CD4-positive, alpha-beta T cell treated with Interleukin-1 beta for 1 hour (primary cell): ENCODE measurements around the gene ANGPTL2.
A peak's percentile ranks its signal among the peaks of the same experiment; 100 is the strongest.

Source experiments
- DNase-seq, 2 donors: peaks; one replicate each; pipeline ENCODE4 v3.0.0-alpha.2; 2020 to 2022

The ANGPTL2 gene

DNA sequence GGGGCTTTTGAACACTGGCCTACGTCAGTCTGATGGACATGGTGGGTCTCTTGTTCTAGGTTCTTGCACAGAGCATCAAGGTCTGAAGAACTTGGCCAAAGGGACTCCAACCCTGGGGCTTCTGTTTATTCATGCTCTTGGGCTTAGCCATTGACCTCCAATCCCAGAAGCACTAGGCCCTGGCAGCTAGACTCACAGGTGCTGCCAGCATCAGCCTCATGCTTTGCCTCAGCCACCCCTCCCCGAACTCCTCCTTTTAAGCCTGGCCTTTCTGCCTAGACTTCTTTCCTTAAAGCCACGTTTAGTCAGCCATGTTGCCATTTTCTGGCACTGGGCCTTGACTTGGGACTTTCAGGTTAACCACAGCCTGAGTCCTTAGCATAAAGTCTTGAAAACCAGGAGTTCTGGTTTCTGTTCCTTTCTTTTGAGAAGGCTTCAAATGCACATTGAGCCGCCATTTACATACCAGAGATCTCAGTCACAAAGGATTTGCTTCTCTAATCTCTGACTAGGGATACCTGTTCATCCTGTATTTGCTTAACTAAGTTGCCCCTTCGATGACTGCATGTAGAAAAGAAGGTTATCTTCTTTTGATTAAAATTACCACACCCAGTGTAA, 54.7 kb downstream of the ANGPTL2 start:
- no peak for DNase-seq

DNA sequence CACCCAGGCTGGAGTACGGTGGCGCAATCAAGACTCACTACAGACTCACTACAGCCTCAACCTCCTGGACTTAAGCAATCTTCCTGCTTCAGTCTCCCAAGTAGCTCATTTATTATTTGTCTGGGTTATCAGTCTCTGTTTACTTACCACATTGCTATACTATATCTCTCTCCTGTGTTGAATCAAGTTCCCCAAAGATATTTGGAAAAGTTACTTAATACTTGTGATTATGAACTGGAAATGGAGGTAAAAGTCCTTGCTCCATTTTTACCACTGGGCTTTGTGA, 55.6 kb downstream of the ANGPTL2 start:
- DNase-seq = no peak

DNA sequence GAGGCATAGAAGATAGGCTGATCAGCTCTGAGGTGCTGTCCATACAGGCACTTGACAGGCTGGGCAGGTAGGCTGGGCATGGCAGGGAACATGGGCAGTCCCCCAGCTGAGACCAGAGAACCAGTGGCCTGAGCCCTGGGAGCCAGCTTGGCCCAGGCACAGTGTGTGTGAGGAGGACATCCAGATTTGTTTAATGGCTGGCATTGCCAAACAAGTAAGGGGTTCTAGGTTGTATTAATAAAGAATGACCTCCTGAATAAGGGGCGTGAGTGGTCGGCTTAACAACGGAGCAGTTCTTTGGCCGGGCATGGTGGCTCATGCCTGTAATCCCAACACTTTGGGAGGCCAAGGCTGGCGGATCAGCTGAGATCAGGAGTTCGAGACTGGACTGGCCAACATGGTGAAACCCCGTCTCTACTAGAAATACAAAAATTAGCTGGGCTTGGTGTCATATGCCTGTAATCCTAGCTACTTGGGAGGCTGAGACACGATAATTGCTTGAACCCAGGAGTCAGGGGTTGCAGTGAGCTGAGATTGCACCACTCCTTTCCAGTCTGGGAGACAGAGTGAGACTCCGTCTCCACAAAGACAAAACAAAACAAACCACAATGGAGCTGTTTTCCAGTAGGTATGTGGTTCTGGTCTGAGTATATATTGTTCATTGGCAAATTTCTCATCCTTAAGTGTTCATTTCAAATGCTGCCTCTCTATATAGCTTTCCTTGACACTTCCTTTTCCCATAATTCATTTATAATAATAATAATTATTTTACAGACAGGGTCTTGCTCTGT, 56.2 kb downstream of the ANGPTL2 start:
- no peak for DNase-seq

DNA sequence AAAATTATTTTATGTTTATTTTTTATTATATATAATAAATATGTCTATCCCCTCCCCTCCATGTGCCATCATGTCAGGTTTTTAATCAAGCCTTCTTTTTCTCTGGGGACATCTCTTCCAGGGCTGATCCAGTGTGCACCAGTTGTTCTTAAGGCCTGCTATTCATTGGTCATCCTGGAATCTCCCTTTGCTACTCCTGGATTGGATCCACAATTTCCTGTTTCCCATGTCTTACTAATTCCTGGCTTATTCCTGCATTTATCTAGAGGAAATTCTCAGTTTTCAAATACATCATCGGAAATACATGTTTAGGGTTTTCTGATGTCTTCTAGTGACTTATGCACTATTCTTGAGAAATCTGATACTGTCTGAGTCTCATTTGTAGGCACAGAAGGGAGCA, 56.8 kb downstream of the ANGPTL2 start:
- no peak for DNase-seq

DNA sequence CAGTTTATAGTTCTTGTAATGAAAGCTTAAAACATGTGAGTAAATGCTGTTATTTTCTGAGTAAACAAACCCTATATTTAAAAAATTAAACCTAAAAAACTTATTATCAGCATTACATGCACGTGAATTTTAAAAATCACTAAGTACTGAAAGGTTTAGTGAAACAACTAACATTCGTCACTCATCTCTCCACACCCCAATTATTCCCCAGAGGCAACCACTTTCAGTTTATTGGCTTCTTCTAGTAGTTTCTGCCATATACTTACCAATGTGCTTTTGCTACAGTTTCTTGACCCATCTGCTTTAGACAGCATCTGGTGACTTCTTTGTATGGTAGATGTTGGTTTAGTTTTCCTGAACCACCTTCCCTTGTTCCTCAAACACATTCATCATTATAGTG, 58.1 kb downstream of the ANGPTL2 start:
- DNase-seq = no peak

DNA sequence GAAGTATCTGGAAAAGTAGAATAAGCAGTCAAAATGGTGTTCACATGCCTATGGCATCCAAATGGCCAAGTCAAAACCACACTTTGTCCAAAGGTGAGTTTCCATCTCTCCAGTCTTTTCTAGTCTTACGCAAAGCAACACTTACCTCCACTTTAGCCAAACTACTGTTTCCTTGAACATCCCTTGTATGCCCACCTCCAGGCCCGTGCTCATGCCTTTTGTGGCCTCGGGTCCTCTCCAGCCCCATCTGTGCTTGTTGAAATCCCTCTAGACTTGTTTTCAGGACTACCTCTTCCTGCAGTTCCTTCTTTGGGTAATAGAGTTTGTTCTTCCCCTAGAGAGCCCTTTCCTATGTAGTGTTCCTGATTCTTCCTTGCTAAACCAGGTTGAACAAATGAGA, 61.0 kb downstream of the ANGPTL2 start:
- no peak for DNase-seq

DNA sequence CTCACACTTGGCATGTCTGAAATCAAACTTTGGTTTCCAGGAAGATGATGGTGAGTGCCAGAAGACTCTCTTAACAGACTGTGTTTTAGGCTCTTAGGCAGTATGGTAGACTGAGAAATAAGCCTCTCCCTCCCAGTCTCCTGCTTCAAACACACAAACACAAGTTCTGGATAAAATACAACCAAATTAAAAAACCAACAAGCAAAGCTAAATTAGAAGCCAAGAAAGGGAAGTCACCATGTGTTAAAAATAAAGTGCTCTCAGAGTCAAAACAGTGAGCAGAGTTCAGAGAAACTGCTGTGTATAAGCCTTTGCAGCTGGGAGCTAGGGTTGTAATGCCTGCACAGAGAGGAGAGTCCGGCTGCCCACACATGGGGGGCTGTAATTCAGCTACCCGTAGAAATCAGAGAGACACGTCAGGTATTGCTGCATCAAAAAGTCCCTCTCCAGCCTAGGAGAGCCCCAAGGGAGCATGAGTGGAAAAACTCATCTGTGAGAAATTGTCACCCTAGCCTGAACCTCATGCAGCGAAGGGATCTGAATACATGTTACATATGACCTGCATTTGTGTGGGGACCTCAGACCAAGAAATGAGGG, 62.6 kb downstream of the ANGPTL2 start:
- no peak for DNase-seq

DNA sequence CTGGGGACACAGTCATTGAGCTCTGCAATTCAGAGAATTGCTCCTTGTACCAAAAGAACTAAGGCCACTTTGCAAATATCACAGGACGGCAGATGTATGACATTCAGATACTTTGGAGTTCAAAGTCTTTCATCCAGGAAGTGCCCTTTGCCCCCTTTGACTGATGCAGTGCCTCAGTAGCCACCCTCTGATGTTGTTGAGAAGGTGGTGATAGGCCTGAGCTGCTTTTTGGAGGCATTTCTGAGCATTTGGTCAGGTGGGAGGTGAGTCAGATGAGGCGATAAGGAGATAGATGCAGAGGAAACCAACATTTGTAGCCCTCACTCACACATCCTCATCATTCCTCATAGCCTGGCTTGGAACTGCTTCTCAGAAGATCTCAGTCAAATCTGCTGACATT, 63.4 kb downstream of the ANGPTL2 start:
- no peak for DNase-seq

DNA sequence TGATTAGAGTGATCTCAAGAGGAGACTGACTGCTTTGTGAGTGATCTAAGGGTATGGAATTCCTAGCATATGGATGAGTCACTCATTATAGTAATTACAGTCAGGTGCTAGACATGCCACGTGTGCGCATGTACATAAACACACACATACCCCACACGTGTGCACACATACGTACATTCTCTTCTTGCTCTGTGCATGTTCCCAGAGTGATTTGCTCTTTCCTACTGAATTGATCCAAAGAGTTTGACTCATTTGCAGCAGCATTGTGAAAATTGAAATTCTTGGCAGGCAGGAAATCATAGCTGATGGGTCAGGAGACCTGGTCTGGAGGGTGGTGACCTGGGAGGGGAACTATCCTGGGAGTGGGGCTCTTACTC, 63.8 kb downstream of the ANGPTL2 start:
- no peak for DNase-seq

DNA sequence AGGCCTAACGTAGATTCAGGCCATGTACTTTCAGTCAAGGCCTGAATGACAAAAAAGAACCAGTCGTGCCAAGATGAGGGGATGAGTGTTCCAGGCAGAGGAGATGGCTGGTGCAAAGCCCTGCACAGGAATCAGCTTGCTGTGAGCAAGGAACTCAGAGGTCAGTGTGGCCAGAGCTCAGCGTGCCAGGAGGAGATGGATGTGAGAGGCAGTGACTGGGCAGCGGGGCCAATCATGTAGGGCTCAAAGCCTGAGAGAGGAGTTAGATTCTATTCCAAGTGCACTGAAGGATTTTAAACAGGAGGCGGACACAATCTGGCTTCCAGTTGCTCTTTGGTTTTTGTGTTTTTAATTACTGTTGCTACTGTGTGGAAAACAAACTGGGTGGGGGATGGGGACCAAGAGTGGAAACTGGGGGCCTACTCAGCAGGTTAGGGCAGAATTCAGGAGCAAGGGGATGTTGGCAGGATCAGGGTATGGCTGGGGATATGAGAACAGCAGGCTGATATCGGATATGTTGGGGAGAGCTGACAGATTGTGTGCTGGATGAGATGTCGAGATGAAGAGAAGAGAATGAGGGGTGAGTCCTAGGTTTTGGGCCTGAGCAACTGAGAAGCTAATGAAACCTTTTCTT, 64.3 kb downstream of the ANGPTL2 start:
- no peak for DNase-seq

DNA sequence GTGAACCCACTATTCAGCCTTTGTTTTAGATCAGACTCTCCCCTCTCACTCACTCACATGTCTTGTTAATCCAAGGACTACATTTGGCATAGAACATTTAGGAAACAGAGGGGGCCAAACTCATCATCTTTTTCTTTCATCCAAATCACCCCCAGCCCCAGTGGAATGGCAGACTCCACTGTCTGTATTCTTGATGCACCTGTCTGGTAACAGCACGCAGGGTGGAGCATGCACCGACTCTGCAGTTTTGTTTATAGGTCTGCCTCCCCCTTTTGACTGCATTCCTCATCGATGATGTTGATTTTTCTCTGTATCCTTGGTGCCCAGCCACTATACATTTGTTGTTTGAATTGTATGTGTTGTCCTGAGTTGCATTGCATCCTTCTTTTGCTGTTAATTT, 66.0 kb downstream of the ANGPTL2 start:
- no peak for DNase-seq

DNA sequence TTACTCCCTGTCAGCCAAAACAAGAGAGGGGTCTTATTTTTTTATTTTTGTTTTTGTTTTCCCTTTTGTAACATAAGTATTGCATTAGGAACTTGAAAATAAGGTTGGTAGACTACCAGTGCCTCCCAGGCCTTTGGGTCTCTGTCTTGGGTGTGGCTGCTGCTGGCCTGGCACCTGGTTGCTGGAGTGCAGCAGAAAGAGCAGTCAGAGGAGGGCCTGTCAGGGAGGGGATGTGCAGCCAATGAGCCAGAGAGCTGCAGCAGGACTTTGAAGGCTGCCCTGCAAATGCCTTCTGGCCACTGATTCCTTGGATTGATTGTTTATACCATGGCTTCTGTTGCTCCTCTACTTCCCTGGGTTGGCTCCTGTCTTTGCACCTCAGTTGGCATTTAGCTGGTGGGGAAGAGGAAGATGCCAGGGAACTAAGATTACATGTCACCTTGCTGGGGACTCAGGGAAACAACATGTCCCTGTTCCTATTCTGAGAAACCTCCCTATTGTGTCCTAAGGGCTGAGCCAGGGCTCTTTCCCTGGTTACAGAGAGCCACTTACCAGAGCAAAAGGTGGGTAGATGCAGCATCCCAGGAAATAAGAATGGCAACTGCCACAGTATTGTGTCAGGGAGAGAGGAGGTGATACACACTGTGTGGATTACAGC, 66.6 kb downstream of the ANGPTL2 start:
- DNase-seq = no peak

DNA sequence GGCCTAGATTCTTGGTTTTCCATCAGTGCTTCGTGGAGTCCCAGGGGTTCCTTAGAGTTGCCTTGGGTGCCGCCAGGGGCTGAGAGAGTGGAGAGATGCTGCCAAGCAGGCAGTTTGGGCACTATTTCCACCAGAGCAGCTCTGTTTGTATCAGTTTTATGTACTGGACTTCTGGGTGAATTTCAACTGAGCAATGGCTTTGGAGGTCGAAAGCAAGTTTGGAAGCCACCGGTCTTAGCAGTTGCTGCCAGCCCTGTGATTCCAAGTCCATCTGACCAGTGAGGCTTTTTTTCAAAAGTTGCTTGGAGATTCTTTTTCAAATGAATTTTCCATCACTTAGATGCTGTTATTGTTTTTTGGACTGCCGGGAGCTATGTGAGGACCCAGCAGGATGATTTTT, 68.5 kb downstream of the ANGPTL2 start:
- no peak for DNase-seq

DNA sequence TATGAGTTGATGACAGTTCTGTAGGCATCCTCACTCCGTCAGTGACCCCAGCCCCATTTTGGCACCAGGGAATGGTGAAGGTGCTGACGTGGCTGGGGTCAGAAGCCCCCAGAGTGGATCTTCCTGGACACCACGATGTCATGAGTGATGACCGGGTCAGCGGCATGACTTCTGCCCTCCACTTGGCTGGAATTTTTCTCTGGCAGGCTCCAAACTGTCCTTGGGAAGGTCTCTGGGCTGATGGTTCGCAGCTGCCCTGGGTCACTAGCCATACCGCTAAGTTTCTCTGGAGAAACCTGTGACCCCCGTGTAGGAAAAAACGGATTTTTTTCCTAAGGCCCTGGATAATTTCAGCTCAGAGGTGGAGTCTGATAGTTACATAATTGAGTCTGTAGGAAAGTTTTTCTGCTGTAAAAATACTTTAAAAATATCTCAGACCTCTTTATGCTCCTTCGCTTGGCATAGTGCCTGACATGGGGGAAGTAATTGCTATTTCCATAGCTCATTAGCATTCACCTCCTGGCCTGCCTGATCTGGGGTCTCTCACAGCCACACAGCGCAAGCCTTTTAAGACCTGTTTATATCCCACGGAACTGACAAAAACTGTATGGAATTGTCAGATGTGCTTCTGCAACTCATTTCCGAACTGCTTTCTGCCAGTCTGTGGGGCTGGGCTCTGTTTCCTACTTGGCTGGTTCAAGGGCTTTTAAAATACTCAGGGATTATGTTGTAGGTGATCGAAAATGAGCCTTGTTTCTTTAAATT, 69.2 kb downstream of the ANGPTL2 start:
- no peak for DNase-seq

DNA sequence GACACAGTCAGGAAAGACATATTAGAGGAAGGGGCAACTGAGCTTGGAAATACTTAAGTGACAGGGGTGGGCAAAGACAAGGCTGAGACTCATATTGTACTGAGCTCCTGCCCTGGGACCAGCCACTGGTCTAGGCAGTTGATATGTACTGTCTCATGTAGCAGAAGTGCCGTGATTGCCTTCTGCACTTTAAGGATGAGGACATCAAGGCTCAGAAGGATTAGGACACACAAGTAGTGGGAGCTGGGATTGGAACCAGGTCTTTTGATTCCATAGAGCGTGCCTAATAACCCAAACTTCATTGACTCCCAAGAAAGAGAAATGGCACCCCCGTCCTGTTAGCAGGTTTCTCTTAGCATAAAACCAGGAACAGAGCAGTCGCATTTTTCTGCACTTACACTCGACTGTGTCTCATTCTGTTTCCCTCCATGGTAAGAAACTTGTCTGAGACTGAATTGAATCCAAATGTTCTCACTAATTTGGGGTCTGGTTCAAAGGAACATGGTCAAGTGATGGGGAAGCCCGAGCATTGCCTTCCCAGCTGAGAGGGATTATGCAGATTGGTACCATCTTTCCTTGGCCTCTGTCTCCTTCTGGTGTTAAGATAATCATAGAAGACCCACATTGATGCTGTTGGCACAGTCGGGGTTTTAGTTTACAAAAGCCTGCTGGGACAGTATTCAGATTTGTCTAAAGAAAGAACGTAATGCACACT, 70.4 kb downstream of the ANGPTL2 start:
- DNase-seq = no peak

DNA sequence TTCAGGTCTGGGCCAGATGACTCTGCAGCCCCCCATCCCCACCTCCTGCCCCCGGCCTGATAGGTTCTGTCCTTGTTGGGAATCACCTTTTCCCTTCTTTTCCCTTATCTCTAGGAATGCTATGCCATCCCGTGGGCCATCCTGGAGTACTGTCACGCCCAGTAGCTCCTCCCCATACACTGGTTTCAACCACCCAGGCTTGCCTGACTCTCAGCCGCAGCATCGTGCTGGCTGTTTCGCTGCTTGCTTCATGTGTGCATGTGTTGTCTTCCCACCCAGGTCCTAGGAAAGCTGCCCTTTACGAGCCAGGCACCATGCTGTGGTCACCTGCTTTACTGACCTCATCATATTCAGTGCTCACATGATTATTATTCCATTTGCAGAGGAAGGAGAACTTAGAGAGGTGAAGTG, 71.8 kb downstream of the ANGPTL2 start:
- DNase-seq = no peak

DNA sequence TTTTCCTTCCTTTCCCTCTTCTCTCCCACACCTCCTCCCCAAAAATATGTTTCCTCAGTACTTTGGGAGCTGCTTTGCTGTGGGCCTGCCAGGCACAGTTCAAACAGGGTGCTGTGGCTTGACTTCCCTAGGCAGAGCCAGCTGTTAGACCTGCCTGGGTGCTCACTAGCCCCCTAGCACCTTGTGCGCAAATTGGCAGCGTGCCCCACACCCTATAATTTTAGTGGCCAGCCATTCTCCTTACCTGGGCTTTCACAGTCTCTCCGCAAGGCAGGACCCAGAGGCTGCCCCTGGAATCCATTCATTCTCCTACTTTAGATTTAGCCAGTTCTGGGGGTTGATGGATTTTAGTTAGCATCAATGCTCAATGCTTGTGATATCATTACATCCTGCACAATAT, 72.3 kb downstream of the ANGPTL2 start:
- DNase-seq = no peak

DNA sequence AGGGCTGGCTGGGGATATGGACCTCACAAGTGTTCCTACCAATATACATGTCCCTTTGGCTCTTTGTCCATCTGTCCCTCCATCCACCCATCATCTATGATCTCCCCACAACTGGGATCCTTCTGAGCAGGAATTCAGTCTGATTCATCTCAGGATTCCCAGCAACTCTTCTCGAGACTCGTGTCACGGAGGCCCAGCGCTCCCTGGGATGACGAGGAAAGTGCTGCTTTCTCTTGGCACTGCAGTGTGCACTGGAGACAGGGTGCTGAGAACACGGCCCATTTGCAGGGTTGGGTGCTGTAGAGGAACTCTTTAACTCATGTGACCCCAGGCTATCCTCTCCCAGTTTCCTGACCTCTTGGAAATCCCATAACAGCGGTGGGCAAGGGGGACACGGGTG, 72.9 kb downstream of the ANGPTL2 start:
- no peak for DNase-seq

DNA sequence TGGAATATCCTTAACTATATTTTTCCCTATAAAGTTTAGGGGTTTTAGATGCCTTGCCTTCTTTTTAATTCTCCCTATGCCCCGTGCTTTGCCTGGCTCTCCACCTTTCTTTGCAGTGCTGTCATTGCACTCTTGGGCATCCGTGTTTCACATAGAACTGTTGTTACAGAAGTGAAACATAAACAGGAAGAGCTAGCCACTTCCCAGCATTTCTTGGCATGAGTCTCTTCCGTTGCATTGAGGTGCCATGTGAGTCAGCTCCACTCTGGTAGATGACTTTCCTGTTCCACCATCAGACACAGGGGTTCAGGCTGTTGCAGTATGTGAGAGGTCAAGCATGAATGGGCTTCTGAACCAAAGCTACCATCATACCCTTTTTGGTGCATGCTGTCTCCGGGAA, 73.4 kb downstream of the ANGPTL2 start:
- peak; percentile 30 to 34 for DNase-seq

DNA sequence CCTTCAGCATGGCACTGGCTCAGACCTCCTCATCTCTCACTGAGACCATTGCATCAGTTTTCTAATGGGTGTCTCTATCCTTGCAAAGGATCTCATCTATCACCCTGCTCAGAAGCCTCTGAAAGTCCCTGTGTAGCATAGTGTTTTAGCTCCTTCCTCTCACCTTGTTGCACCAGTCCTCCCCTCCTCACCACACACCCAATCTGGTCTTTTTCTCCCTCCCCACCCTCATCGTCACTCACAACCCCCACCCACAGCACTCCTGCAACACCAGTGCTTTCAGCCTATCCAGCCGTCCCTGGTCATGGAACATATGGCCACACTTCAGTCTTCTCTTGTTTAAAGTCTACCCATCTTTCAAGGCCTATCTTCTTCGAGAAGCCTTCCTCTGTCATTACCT, 74.5 kb downstream of the ANGPTL2 start:
- DNase-seq = no peak

DNA sequence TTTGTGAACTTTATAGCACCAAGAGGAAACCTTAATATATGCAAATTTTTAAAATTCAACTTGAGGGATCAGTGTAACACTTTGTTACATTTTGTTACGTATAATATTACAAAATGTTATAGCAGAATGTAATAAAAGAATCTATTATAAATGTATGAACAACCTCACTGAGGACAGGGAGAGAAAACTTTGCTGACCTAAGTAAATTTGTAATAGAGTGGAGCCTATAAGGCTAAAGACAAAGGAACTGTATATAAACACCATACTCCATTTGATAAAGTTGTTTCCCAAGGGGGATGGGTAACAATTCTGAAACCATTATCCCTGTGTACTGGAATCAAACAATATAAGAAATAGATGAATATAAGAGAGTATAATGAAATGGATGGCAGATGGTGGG, 77.3 kb downstream of the ANGPTL2 start:
- no peak for DNase-seq

DNA sequence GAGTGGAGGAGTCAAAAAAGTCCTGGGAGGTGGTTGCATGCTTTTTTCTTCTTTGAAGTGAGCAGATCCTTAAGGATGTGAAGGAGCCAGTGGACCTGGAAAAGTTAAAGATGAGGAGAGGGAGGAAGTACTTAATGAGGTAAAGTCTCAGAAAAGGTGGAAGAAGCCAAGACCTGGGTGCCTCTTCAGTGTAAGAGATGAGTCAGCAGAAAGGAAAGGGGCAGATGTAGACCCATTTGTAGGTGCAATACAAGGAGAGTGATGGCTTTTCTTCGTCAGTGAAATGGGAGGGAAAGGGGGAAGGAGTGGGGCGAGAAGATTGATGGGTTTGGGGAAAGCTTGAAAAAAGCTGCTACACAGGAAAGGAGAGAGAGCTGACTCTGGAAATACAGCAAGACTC, 82.9 kb downstream of the ANGPTL2 start:
- DNase-seq = no peak
